WTC11 (cell line): ENCODE data around the gene ADGB. TPM values are rescaled to one million over a fixed set of nuclear protein-coding genes. Genes with fewer than 3 reads are reported as not detected.

Experiments
- ATAC-seq: fragments of 200-7000 bp; cut with Tn5 transposase; 2 replicates; pipeline ENCODE4 v1.10.0; 2021; ENCODE audit warnings: mild to moderate bottlenecking, moderate library complexity
- CTCF ChIA-PET: fragments of 300-600 bp; sonication (Branson Sonifier 250); formaldehyde crosslinking; loops from one replicate; lab custom pipeline; 2021; ENCODE audit warnings: antibody characterized with exemption; lab: Charles Lee
- POLR2A ChIA-PET: fragments of 350-600 bp; sonication (Branson Sonifier 250); formaldehyde crosslinking; loops from one replicate; lab custom pipeline; 2021; ENCODE audit warnings: antibody characterized with exemption; lab: Charles Lee
- DNase-seq: peaks from one replicate; pipeline ENCODE4 v3.0.0; 2021; ENCODE audit warnings: low spot score
- H3K27ac Mint-ChIP-seq: 2 replicates; pipeline ENCODE4 v1.8.0; 2021; ENCODE audit warnings: mixed read lengths
- H3K27me3 Mint-ChIP-seq: 2 replicates; pipeline ENCODE4 v1.8.0; 2021; ENCODE audit warnings: low read depth, mild to moderate bottlenecking, moderate library complexity, mixed read lengths
- H3K36me3 Mint-ChIP-seq: 2 replicates; pipeline ENCODE4 v1.8.0; 2021; ENCODE audit warnings: mixed read lengths
- H3K4me1 Mint-ChIP-seq: 2 replicates; pipeline ENCODE4 v1.8.0; 2022; ENCODE audit warnings: mixed read lengths
- H3K4me3 Mint-ChIP-seq: 2 replicates; pipeline ENCODE4 v1.8.0; 2021; ENCODE audit warnings: mild to moderate bottlenecking, moderate library complexity, mixed read lengths
- H3K9me3 Mint-ChIP-seq: 2 replicates; pipeline ENCODE4 v1.8.0; 2021; ENCODE audit warnings: mixed read lengths
- ATF6 ChIP-seq: sonication (generic); formaldehyde crosslinking; IDR thresholded peaks from 2 replicates; pipeline ENCODE4 v1.8.1; 2023; ENCODE audit warnings: mild to moderate bottlenecking, missing genetic modification reagents
- CREB1 ChIP-seq: sonication (generic); formaldehyde crosslinking; IDR thresholded peaks from 2 replicates; pipeline ENCODE4 v1.8.0; 2023; ENCODE audit warnings: mild to moderate bottlenecking, missing genetic modification reagents
- CREM ChIP-seq: sonication (generic); formaldehyde crosslinking; IDR thresholded peaks from 2 replicates; pipeline ENCODE4 v1.8.1; 2022; ENCODE audit warnings: mild to moderate bottlenecking, missing genetic modification reagents, moderate library complexity
- ERG ChIP-seq: fragments of 250-450 bp; sonication (Bioruptor Pico); IDR thresholded peaks from 2 replicates; pipeline ENCODE4 v1.8.0; 2021; ENCODE audit warnings: mild to moderate bottlenecking
- IRF1 ChIP-seq: sonication (generic); formaldehyde crosslinking; IDR thresholded peaks from 2 replicates; pipeline ENCODE4 v1.8.0; 2023; ENCODE audit warnings: missing genetic modification reagents
- JAZF1 ChIP-seq: fragments of 250-450 bp; sonication (Bioruptor Pico); IDR thresholded peaks from 2 replicates; pipeline ENCODE4 v1.9.0; 2021; ENCODE audit warnings: moderate library complexity, mild to moderate bottlenecking, inconsistent platforms
- NR1H2 ChIP-seq: sonication (generic); formaldehyde crosslinking; IDR thresholded peaks from 2 replicates; pipeline ENCODE4 v1.9.0; 2021; ENCODE audit warnings: mild to moderate bottlenecking, moderate library complexity, missing genetic modification reagents
- NR2C2 ChIP-seq: sonication (generic); formaldehyde crosslinking; IDR thresholded peaks from 2 replicates; pipeline ENCODE4 v1.8.0; 2022; ENCODE audit warnings: mild to moderate bottlenecking, missing genetic modification reagents
- ZMAT4 ChIP-seq: fragments of 250-450 bp; sonication (Bioruptor Pico); IDR thresholded peaks from 2 replicates; pipeline ENCODE4 v1.9.0; 2021; ENCODE audit warnings: mild to moderate bottlenecking
- ZNF138 ChIP-seq: sonication (generic); formaldehyde crosslinking; conservative IDR thresholded peaks from 2 replicates; pipeline ENCODE4 v1.8.1; 2022; ENCODE audit warnings: mild to moderate bottlenecking, moderate library complexity, missing genetic modification reagents
- ZNF317 ChIP-seq: sonication (generic); formaldehyde crosslinking; IDR thresholded peaks from 2 replicates; pipeline ENCODE4 v1.8.1; 2023; ENCODE audit warnings: low read depth, mild to moderate bottlenecking, moderate library complexity, missing genetic modification reagents, borderline replicate concordance
- ZNF416 ChIP-seq: fragments of 250-450 bp; sonication (Bioruptor Pico); IDR thresholded peaks from 2 replicates; pipeline ENCODE4 v1.9.0; 2021; ENCODE audit warnings: mild to moderate bottlenecking, inconsistent platforms
- ZNF512 ChIP-seq: sonication (generic); formaldehyde crosslinking; IDR thresholded peaks from 2 replicates; pipeline ENCODE4 v1.8.1; 2022; ENCODE audit warnings: missing genetic modification reagents, borderline replicate concordance
- ZNF671 ChIP-seq: fragments of 250-450 bp; sonication (Bioruptor Pico); IDR thresholded peaks from 2 replicates; pipeline ENCODE4 v1.8.0; 2021; ENCODE audit warnings: mild to moderate bottlenecking
- total RNA-seq: library from RNA; stranded (reverse); gene quantifications from 3 replicates; pipeline ENCODE4 v1.2.3, GENCODE V29; 2021
- TF ChIP-seq, protein P1 (sequence below): sonication (generic); formaldehyde crosslinking; conservative IDR thresholded peaks from 2 replicates; pipeline ENCODE4 v1.8.1; 2023; ENCODE audit warnings: mild to moderate bottlenecking, low read depth, missing genetic modification reagents, moderate library complexity
- TF ChIP-seq, protein P2 (sequence below): sonication (generic); formaldehyde crosslinking; IDR thresholded peaks from 2 replicates; pipeline ENCODE4 v1.8.1; 2023; ENCODE audit warnings: mild to moderate bottlenecking, missing genetic modification reagents, borderline replicate concordance
- TF ChIP-seq, protein P3 (sequence below): sonication (generic); formaldehyde crosslinking; IDR thresholded peaks from 2 replicates; pipeline ENCODE4 v1.8.1; 2022; ENCODE audit warnings: mild to moderate bottlenecking, missing genetic modification reagents, moderate library complexity, borderline replicate concordance
- TF ChIP-seq, protein P4 (sequence below): sonication (generic); formaldehyde crosslinking; conservative IDR thresholded peaks from 2 replicates; pipeline ENCODE4 v1.8.1; 2022; ENCODE audit warnings: mild to moderate bottlenecking, missing genetic modification reagents

The ADGB gene
- total RNA-seq, 1 experiment from 2014 or later = not detected

GRCh38 chr6:146581968-146582367 is 16.8 kb upstream of the ADGB start:
- no peak overlapping the region for H3K27ac Mint-ChIP-seq
- ChIA-PET POLR2A (no interaction called here), CTCF (no interaction called here)
- no peak for DNase-seq
- ATAC-seq = no peak
- H3K36me3 Mint-ChIP-seq = no peaks in the 10 kb centered on the region
- H3K27me3 Mint-ChIP-seq = no peaks in the 10 kb centered on the region
- H3K4me1 Mint-ChIP-seq = no peaks in the 10 kb centered on the region
- no peaks in the 10 kb centered on the region for H3K9me3 Mint-ChIP-seq
- H3K4me3 Mint-ChIP-seq = no peak overlapping the region
- TF ChIP-seq, protein P1, sequence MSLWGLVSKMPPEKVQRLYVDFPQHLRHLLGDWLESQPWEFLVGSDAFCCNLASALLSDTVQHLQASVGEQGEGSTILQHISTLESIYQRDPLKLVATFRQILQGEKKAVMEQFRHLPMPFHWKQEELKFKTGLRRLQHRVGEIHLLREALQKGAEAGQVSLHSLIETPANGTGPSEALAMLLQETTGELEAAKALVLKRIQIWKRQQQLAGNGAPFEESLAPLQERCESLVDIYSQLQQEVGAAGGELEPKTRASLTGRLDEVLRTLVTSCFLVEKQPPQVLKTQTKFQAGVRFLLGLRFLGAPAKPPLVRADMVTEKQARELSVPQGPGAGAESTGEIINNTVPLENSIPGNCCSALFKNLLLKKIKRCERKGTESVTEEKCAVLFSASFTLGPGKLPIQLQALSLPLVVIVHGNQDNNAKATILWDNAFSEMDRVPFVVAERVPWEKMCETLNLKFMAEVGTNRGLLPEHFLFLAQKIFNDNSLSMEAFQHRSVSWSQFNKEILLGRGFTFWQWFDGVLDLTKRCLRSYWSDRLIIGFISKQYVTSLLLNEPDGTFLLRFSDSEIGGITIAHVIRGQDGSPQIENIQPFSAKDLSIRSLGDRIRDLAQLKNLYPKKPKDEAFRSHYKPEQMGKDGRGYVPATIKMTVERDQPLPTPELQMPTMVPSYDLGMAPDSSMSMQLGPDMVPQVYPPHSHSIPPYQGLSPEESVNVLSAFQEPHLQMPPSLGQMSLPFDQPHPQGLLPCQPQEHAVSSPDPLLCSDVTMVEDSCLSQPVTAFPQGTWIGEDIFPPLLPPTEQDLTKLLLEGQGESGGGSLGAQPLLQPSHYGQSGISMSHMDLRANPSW (CRISPR knock-in tag) = no peak
- TF ChIP-seq NR1H2 (CRISPR knock-in tag) (no peak), ERG (CRISPR knock-in tag) (no peak), IRF1 (no peak)
- TF ChIP-seq, all 79 proteins: peak for 0

DNA sequence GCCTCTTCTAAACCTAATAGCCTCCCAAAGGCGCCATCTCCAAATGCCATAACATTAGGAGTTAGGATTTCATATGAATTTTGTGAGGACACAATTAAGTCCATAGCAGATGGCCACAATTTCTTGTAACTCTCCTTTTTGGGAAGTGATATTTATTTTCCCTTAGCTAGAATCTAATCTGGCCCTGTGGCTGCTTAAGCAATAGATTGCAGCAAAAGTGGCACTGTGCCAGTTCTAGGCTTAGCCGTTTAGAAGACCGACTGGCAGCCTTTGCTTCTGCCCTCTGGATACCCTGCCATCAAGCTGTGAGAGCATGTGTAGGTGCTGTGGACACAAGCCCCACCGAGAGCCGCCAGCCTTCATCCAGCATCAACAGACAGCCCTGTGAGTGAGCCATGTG is 15.9 kb upstream of the ADGB start:
- ATAC-seq (no peak), DNase-seq (no peak)
- POLR2A ChIA-PET = no interaction called here
- Mint-ChIP-seq H3K4me3 (no peak overlapping the region), H3K27ac (no peak overlapping the region), H3K4me1 (no peaks in the 10 kb centered on the region), H3K36me3 (no peaks in the 10 kb centered on the region), H3K27me3 (no peaks in the 10 kb centered on the region), H3K9me3 (no peaks in the 10 kb centered on the region)
- CTCF ChIA-PET = no interaction called here
- TF ChIP-seq ZMAT4 (CRISPR knock-in tag) (no peak), JAZF1 (no peak), ATF6 (no peak), ZNF671 (CRISPR knock-in tag) (no peak)
- TF ChIP-seq, protein P2, sequence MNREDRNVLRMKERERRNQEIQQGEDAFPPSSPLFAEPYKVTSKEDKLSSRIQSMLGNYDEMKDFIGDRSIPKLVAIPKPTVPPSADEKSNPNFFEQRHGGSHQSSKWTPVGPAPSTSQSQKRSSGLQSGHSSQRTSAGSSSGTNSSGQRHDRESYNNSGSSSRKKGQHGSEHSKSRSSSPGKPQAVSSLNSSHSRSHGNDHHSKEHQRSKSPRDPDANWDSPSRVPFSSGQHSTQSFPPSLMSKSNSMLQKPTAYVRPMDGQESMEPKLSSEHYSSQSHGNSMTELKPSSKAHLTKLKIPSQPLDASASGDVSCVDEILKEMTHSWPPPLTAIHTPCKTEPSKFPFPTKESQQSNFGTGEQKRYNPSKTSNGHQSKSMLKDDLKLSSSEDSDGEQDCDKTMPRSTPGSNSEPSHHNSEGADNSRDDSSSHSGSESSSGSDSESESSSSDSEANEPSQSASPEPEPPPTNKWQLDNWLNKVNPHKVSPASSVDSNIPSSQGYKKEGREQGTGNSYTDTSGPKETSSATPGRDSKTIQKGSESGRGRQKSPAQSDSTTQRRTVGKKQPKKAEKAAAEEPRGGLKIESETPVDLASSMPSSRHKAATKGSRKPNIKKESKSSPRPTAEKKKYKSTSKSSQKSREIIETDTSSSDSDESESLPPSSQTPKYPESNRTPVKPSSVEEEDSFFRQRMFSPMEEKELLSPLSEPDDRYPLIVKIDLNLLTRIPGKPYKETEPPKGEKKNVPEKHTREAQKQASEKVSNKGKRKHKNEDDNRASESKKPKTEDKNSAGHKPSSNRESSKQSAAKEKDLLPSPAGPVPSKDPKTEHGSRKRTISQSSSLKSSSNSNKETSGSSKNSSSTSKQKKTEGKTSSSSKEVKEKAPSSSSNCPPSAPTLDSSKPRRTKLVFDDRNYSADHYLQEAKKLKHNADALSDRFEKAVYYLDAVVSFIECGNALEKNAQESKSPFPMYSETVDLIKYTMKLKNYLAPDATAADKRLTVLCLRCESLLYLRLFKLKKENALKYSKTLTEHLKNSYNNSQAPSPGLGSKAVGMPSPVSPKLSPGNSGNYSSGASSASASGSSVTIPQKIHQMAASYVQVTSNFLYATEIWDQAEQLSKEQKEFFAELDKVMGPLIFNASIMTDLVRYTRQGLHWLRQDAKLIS = no peak

DNA sequence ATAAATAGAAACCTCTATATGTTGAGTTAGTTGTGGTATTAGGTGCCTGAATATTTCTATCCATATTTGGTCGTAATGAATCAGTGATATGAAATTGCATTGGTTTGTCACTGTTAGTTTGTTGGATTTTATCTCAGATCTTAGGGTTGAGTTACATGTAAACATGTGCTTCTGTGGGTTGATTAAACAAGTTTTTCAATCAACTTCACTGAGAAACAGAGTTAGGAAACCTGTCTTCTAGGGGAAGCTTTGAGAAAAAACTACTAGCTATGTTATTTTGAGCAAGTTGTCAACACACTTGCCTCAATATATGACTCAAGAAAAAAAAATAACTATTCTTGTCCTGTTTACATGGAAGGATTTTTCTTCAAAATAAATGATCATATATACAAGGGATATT is 14.8 kb upstream of the ADGB start:
- no peaks in the 10 kb centered on the region for H3K27me3 Mint-ChIP-seq
- no peaks in the 10 kb centered on the region for H3K4me1 Mint-ChIP-seq
- ATAC-seq (no peak), DNase-seq (no peak)
- ChIA-PET POLR2A (interaction anchor here (0.5 to 0.6 kb wide), 2 partner anchors 38 to 541 kb away, joined by 3 read pairs; no protein-coding TSS in a partner anchor), CTCF (no interaction called here)
- no peak overlapping the region for H3K27ac Mint-ChIP-seq
- H3K36me3 Mint-ChIP-seq = no peaks in the 10 kb centered on the region
- no peaks in the 10 kb centered on the region for H3K9me3 Mint-ChIP-seq
- H3K4me3 Mint-ChIP-seq = no peak overlapping the region
- TF ChIP-seq ZNF317 = no peak
- no peak for TF ChIP-seq CREM (CRISPR knock-in tag)
- TF ChIP-seq CREB1 = no peak
- TF ChIP-seq, protein P3, sequence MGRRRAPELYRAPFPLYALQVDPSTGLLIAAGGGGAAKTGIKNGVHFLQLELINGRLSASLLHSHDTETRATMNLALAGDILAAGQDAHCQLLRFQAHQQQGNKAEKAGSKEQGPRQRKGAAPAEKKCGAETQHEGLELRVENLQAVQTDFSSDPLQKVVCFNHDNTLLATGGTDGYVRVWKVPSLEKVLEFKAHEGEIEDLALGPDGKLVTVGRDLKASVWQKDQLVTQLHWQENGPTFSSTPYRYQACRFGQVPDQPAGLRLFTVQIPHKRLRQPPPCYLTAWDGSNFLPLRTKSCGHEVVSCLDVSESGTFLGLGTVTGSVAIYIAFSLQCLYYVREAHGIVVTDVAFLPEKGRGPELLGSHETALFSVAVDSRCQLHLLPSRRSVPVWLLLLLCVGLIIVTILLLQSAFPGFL (CRISPR knock-in tag) = no peak
- TF ChIP-seq ZNF138 (CRISPR knock-in tag) = no peak
- TF ChIP-seq NR2C2 = no peak
- no peak for TF ChIP-seq ZNF416 (CRISPR knock-in tag)
- TF ChIP-seq, protein P4, sequence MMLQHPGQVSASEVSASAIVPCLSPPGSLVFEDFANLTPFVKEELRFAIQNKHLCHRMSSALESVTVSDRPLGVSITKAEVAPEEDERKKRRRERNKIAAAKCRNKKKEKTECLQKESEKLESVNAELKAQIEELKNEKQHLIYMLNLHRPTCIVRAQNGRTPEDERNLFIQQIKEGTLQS = no peak
- no peak for TF ChIP-seq ZNF512
